ENCODE results near the gene SYTL4. TPM values are rescaled to one million over a fixed set of nuclear protein-coding genes. Genes with fewer than 3 reads are reported as not detected.
"Not testable (repeated sequence)": the region's sequence is repeated elsewhere in the genome, so short reads cannot be mapped to it uniquely, and the experiment has no call there.

The SYTL4 gene
- total RNA-seq (2014; rRNA removed; shearing (Covaris generic); ENCODE audit: low replicate concordance): 0.30 and 1.2 TPM in 2 replicates

DNA sequence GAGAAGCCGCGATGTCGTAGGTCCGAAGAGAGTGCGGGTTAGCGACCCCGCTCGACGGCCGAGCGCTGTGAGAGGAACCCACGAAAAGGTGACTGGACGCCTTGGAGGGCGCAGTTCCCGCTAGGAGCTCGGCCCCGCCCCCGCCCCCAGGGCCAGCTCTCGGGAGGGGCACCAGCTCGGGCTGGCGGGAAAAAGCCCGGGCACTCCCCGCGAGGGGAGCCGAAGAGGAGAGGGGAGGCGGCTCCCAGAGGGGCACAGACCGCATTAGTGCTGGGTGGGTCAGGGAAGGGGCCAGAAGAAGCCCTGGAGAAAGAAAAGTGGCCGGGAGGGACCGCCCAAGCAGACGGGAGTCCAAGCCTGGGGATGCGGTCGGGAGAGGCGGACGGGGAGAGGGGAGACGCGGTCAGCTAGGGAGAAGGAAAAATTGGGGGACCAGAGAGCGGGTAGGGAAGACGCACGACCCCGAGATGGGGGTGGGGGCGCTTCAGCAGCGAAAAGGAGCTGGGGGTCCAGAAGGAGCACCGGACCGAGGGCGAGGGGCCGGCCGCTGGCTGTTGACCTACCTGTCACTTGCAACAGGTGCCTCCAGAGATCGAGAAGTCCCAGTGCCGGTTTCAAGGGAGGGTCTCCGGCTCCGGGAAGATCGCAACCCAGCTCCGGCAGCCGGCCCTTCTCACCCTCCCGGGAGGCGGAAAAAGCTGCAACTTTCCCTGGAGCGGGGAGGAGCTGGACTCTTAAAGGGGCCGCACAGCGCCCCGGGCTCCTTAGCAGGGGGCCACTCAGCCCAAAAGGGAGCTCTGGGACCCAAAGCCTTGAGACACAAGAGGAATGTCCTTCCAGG, at the start of gene SYTL4:
TSS of gene SYTL4 (minus strand) at position 681 of the 841 bp plus-strand sequence. CDS start 30,084 bp downstream, outside the sequence.
- Histone ChIP-seq H3K9me3 (ENCODE audit: low read length) (no peaks in the 10 kb centered on the region), H3K4me3 (ENCODE audit: low read length) (no peak within 1 kb of the TSS), H3K4me1 (ENCODE audit: low read length) (no peaks in the 10 kb centered on the region), H3K27me3 (ENCODE audit: low read length) (no peaks in the 10 kb centered on the region), H3K79me2 (ENCODE audit: low read length) (no peaks in the 10 kb centered on the region), H3K27ac (ENCODE audit: low read length) (no peak within 1 kb of the TSS), H3K4me2 (ENCODE audit: low read depth, low read length, poor library complexity, severe bottlenecking) (no peak within 1 kb of the TSS), H3K36me3 (ENCODE audit: insufficient read depth, low read length) (no peaks in the 10 kb centered on the region), H3K9ac (ENCODE audit: low read length) (no peak within 1 kb of the TSS), H4K20me1 (ENCODE audit: insufficient read depth, low read depth, low read length) (no peaks in the 10 kb centered on the region), H2AFZ (ENCODE audit: low read length) (no peak within 1 kb of the TSS), H3K9me2 (replicated peaks; ENCODE audit: insufficient read depth, low read length) (no peaks in the 10 kb centered on the region)
- no peak for DNase-seq

DNA sequence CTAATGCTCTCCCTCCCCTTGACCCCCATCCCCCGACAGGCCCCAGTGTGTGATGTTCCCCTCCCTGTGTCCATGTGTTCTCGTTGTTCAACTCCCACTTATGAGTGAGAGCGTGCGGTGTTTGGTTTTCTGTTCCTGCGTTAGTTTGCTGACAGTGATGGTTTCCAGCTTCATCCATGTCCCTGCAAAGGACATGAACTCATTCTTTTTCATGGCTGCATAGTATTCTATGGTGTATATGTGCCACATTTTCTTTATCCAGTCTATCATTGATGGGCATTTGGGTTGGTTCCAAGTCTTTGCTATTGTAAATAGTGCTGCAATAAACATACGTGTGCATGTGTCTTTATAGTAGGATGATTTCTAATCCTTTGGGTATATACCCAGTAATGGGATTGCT, 37.5 kb upstream of the SYTL4 start:
- H3K9me3 ChIP-seq (ENCODE audit: low read length); H4K20me1 ChIP-seq (ENCODE audit: insufficient read depth, low read depth, low read length); H3K27me3 ChIP-seq (ENCODE audit: low read length); H3K79me2 ChIP-seq (ENCODE audit: low read length); DNase-seq; H3K27ac ChIP-seq (ENCODE audit: low read length); H3K4me1 ChIP-seq (ENCODE audit: low read length); H3K4me3 ChIP-seq (ENCODE audit: low read length); H3K4me2 ChIP-seq (ENCODE audit: low read depth, low read length, poor library complexity, severe bottlenecking); H3K36me3 ChIP-seq (ENCODE audit: insufficient read depth, low read length); H3K9me2 ChIP-seq (replicated peaks; ENCODE audit: insufficient read depth, low read length); H2AFZ ChIP-seq (ENCODE audit: low read length); H3K9ac ChIP-seq (ENCODE audit: low read length): not testable (repeated sequence)

DNA sequence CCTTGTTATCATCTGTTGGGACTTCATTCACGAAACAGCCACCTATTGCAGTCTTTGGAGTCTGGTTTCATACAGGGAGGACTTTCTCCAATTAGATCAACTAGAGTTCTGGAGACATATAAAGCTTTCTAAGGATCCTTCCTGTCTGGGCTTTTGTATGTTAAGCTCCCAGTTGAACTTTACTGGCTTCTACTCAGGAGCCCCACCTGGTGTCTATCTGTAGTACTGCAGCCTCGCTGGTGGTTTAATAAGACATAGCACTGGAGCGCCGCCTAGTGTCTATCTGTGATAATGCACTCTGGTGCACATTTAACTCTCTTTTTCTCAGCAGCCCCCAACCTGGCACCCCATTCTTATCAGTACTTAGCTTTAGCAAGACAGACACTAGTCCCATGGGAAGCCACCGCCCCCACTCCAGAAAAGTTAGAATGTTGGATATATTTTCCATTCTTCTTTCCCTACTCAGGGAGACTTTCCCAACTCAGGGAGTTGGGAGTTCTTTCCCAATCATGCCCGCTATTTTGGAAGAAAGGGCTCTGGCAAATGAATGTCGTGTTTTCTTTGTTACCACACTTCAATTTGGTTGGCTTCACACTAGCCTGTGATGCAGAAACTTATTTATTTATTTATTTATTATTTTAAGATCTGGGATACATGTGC, 36.9 kb upstream of the SYTL4 start:
- no peak overlapping the region for H2AFZ ChIP-seq (ENCODE audit: low read length)

GRCh38 chrX:100750883-100751282, 19.0 kb upstream of the SYTL4 start:
- Histone ChIP-seq H3K4me3 (ENCODE audit: low read length) (no peak overlapping the region), H3K9me3 (ENCODE audit: low read length) (no peaks in the 10 kb centered on the region), H3K9me2 (replicated peaks; ENCODE audit: insufficient read depth, low read length) (no peaks in the 10 kb centered on the region), H3K27ac (ENCODE audit: low read length) (no peak overlapping the region), H3K4me1 (ENCODE audit: low read length) (no peaks in the 10 kb centered on the region), H3K4me2 (ENCODE audit: low read depth, low read length, poor library complexity, severe bottlenecking) (no peak overlapping the region), H3K79me2 (ENCODE audit: low read length) (no peaks in the 10 kb centered on the region), H4K20me1 (ENCODE audit: insufficient read depth, low read depth, low read length) (no peaks in the 10 kb centered on the region), H3K27me3 (ENCODE audit: low read length) (no peaks in the 10 kb centered on the region), H3K9ac (ENCODE audit: low read length) (no peak overlapping the region), H3K36me3 (ENCODE audit: insufficient read depth, low read length) (no peaks in the 10 kb centered on the region), H2AFZ (ENCODE audit: low read length) (no peak overlapping the region)
- no peak for DNase-seq

More for the DNA sequence above, 36.9 kb upstream of the SYTL4 start:
- Histone ChIP-seq H3K4me3 (ENCODE audit: low read length) (no peak overlapping the region), H3K79me2 (ENCODE audit: low read length) (no peaks in the 10 kb centered on the region), H3K4me1 (ENCODE audit: low read length) (no peaks in the 10 kb centered on the region), H3K36me3 (ENCODE audit: insufficient read depth, low read length) (no peaks in the 10 kb centered on the region), H3K9me3 (ENCODE audit: low read length) (no peaks in the 10 kb centered on the region), H3K9ac (ENCODE audit: low read length) (no peak overlapping the region), H3K27ac (ENCODE audit: low read length) (no peak overlapping the region), H3K9me2 (replicated peaks; ENCODE audit: insufficient read depth, low read length) (no peaks in the 10 kb centered on the region), H3K4me2 (ENCODE audit: low read depth, low read length, poor library complexity, severe bottlenecking) (no peak overlapping the region), H4K20me1 (ENCODE audit: insufficient read depth, low read depth, low read length) (no peaks in the 10 kb centered on the region), H3K27me3 (ENCODE audit: low read length) (no peaks in the 10 kb centered on the region)
- peak; percentile 95 for DNase-seq

GRCh38 chrX:100748108-100748507, 16.2 kb upstream of the SYTL4 start:
- H3K9me3 ChIP-seq (ENCODE audit: low read length): no peaks in the 10 kb centered on the region
- H2AFZ ChIP-seq (ENCODE audit: low read length): no peak overlapping the region
- no peak overlapping the region for H3K4me2 ChIP-seq (ENCODE audit: low read depth, low read length, poor library complexity, severe bottlenecking)

DNA sequence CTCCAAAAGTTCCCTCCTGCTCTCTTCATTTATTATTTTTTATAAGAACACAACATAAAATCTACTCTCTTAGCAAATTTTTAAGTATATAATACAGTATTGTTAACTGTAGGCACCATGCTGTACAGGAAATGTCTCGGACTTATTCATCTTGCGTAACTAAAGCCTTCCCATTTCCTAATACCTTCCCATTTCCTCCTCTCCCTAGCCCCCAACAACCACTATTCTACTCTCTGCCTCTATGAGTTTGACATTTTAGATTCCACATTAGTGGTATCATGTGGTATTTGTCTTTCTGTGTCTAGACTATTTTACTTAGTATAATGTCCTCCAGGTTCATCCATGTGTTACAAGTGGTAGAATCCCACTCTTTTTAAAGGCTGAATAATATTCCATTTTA, 15.8 kb upstream of the SYTL4 start:
- no peak overlapping the region for H2AFZ ChIP-seq (ENCODE audit: low read length)
- H3K9me3 ChIP-seq (ENCODE audit: low read length): no peaks in the 10 kb centered on the region
- no peak overlapping the region for H3K4me3 ChIP-seq (ENCODE audit: low read length)
- no peaks in the 10 kb centered on the region for H3K9me2 ChIP-seq (replicated peaks; ENCODE audit: insufficient read depth, low read length)
- no peaks in the 10 kb centered on the region for H3K79me2 ChIP-seq (ENCODE audit: low read length)
- no peak overlapping the region for H3K27ac ChIP-seq (ENCODE audit: low read length)
- no peaks in the 10 kb centered on the region for H4K20me1 ChIP-seq (ENCODE audit: insufficient read depth, low read depth, low read length)
- H3K9ac ChIP-seq (ENCODE audit: low read length): no peak overlapping the region
- H3K27me3 ChIP-seq (ENCODE audit: low read length): no peaks in the 10 kb centered on the region
- no peaks in the 10 kb centered on the region for H3K36me3 ChIP-seq (ENCODE audit: insufficient read depth, low read length)
- H3K4me1 ChIP-seq (ENCODE audit: low read length): no peaks in the 10 kb centered on the region
- H3K4me2 ChIP-seq (ENCODE audit: low read depth, low read length, poor library complexity, severe bottlenecking): no peak overlapping the region
- DNase-seq: no peak

More at GRCh38 chrX:100748108-100748507, 16.2 kb upstream of the SYTL4 start:
- Histone ChIP-seq H3K36me3 (ENCODE audit: insufficient read depth, low read length) (no peaks in the 10 kb centered on the region), H3K27me3 (ENCODE audit: low read length) (no peaks in the 10 kb centered on the region), H3K9ac (ENCODE audit: low read length) (no peak overlapping the region), H3K79me2 (ENCODE audit: low read length) (no peaks in the 10 kb centered on the region), H3K4me3 (ENCODE audit: low read length) (no peak overlapping the region), H3K9me2 (replicated peaks; ENCODE audit: insufficient read depth, low read length) (no peaks in the 10 kb centered on the region), H3K4me1 (ENCODE audit: low read length) (no peaks in the 10 kb centered on the region), H4K20me1 (ENCODE audit: insufficient read depth, low read depth, low read length) (no peaks in the 10 kb centered on the region), H3K27ac (ENCODE audit: low read length) (no peak overlapping the region)
- no peak for DNase-seq

DNA sequence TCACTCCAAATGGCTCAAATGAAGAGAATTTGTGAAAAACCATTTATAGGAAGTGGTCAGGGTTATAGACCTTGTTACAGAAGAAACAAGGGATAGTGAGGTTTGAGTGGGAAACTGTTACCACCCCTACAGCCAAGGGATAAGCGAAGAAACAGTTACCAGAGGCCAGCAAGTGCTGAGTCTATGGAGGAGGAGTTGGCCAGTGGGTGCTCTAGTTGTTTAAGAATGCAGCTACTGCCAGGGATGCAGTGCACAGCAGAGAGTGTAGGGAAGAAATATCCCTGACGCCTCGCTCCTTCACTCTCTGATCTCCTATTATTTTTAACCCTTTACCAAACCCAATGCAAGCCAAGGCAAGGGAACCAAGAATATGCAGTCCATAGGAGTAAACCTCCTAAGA, 15.2 kb upstream of the SYTL4 start:
- no peaks in the 10 kb centered on the region for H3K36me3 ChIP-seq (ENCODE audit: insufficient read depth, low read length)
- H3K4me3 ChIP-seq (ENCODE audit: low read length): no peak overlapping the region
- no peaks in the 10 kb centered on the region for H3K27me3 ChIP-seq (ENCODE audit: low read length)
- DNase-seq: no peak
- no peaks in the 10 kb centered on the region for H3K4me1 ChIP-seq (ENCODE audit: low read length)
- H3K79me2 ChIP-seq (ENCODE audit: low read length): no peaks in the 10 kb centered on the region
- no peak overlapping the region for H3K27ac ChIP-seq (ENCODE audit: low read length)
- no peaks in the 10 kb centered on the region for H3K9me2 ChIP-seq (replicated peaks; ENCODE audit: insufficient read depth, low read length)
- no peaks in the 10 kb centered on the region for H4K20me1 ChIP-seq (ENCODE audit: insufficient read depth, low read depth, low read length)
- no peak overlapping the region for H3K9ac ChIP-seq (ENCODE audit: low read length)
- no peak overlapping the region for H2AFZ ChIP-seq (ENCODE audit: low read length)
- no peaks in the 10 kb centered on the region for H3K9me3 ChIP-seq (ENCODE audit: low read length)
- H3K4me2 ChIP-seq (ENCODE audit: low read depth, low read length, poor library complexity, severe bottlenecking): no peak overlapping the region

- H3K9me2 ChIP-seq (replicated peaks; ENCODE audit: insufficient read depth, low read length): no peaks in the 10 kb centered on the region
- no peaks in the 10 kb centered on the region for H3K36me3 ChIP-seq (ENCODE audit: insufficient read depth, low read length)
- H3K27me3 ChIP-seq (ENCODE audit: low read length): no peaks in the 10 kb centered on the region
- no peak overlapping the region for H3K9ac ChIP-seq (ENCODE audit: low read length)
- H3K9me3 ChIP-seq (ENCODE audit: low read length): no peaks in the 10 kb centered on the region
- H3K27ac ChIP-seq (ENCODE audit: low read length): no peak overlapping the region
- no peaks in the 10 kb centered on the region for H4K20me1 ChIP-seq (ENCODE audit: insufficient read depth, low read depth, low read length)
- no peaks in the 10 kb centered on the region for H3K4me1 ChIP-seq (ENCODE audit: low read length)
- no peak overlapping the region for H3K4me2 ChIP-seq (ENCODE audit: low read depth, low read length, poor library complexity, severe bottlenecking)
- DNase-seq: no peak
- no peak overlapping the region for H3K4me3 ChIP-seq (ENCODE audit: low read length)
- no peak overlapping the region for H2AFZ ChIP-seq (ENCODE audit: low read length)
- H3K79me2 ChIP-seq (ENCODE audit: low read length): no peaks in the 10 kb centered on the region
These were observed 14.1 kb upstream of the SYTL4 start for GRCh38 chrX:100745806-100746537.

All from Karpas-422 (cell line).